GM21423 (cell line): ENCODE data around the gene IL27RA.
A peak's percentile ranks its signal among the peaks of the same experiment; 100 is the strongest.

Source experiments
- ATAC-seq: cut with Tn5 transposase; IDR thresholded peaks from one replicate; pipeline ENCODE4 v1.9.1; 2021; ENCODE audit warnings: mild to moderate bottlenecking, moderate library complexity; ENCODE audit not compliant: unreplicated experiment

IL27RA gene

DNA sequence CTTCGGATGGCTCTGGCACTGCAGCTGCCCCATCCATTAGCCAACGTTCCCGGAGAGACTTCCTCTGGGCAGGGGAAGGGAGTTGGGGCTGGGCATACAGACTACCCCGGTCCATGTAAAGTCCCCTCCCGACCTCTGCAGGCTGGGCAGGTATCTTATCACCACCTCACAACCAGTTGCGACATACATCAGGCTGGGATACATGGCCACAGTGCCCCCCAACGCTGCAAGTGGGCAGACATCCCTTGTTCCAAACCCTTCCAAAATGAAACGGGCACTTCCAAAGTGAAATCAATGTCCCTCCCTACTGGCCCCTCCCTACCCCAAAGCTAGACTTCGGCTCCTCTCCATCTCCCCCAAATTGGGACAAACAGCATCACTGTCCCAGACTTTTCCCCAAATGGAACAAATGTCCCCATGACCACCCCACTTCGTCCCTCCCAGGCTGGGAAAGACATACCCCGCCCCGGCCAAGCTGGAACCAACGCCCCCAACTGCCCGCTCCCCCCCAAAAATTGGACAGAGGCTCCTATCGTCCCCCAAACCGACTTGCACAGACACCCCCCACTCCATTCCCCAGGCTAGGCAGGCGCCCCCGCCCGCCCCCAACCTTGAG lies 25.3 kb downstream of the IL27RA start:
- ATAC-seq = no peak

DNA sequence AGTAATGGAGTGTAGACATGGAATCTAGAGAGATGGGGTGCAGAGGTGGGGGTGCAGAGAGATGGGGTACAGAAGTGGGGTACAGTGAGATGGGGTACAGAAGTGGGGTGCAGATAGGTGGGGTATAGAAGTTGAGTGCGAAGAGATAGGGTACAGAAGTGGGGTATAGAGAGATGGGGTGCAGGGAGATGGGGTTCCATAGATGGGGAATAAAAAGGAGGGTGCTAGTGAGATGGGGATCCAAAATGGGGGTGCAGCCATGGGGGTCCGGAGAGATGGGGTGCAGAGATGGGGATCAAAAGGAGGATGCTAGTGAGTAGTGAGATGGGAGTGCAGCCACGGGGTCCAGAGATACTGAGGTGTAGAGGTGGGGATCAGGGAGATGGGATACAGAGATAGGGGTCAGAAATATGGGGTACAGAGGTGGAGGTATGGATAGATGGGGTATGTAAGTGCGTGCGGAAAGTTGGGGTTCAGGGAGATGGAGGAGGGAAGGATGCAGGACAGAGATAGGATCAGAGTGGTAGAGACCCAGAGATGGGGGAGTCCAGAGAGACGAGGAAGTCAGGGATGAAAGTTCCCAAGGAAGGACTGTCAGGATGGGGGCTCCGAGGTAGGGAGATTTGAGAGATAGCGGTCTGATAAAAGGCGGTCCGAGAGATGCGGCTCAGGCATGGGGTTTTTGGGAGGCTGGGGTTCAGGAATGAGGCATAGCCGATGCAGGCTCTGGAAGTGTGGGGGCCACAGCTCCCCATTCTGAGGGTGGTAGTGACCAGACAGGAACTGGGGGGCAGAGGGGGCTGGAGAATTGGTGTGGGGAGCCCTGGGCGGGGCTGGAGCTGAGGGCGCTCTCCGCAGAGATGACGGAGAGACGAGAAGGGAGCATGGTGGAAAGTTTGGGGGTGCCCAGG lies 26.9 kb downstream of the IL27RA start:
- ATAC-seq = no peak

DNA sequence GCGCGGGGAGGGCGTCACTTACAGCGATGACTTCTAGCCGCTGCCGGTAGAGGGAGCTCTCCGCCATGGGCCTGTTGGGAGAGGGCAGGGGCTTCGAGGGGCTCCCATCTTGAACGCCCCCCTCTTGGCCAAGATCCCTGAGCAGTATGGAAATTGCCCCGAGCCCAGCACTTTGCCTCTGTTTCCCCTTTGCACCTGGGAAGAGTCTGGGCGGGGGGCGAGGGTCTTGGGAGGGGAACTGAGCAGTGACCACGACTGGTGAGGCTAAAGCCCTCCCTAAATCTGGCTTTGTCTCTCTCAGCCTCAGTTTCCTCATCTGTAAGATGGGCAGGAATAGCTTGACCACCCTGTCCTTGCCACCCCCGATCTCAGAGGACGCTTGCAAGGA lies 27.5 kb downstream of the IL27RA start:
- no peak for ATAC-seq

DNA sequence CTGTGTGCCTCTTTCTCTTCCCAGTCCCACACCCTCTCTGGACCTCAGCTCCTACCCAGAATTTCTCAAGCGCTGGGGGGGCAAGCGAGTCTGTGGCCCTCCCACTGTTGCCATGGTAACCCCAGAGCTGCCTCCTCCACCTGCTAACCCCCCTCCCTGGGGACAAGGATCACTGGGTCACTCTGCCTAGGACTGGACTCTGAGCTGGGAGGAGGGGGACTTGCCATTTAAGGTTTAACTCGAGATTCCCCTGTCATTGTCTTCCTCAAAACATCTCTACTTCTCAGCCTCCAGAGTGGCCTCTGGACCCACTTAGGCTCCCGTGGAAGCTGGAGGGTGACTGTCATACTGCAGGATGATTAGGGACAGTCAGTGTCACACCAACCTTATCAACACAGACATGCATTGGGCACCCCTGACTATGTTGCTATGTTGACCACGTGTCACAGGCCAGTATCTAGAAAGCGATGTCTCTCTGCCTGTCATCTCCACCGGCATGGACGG lies 28.1 kb downstream of the IL27RA start:
- no peak for ATAC-seq

DNA sequence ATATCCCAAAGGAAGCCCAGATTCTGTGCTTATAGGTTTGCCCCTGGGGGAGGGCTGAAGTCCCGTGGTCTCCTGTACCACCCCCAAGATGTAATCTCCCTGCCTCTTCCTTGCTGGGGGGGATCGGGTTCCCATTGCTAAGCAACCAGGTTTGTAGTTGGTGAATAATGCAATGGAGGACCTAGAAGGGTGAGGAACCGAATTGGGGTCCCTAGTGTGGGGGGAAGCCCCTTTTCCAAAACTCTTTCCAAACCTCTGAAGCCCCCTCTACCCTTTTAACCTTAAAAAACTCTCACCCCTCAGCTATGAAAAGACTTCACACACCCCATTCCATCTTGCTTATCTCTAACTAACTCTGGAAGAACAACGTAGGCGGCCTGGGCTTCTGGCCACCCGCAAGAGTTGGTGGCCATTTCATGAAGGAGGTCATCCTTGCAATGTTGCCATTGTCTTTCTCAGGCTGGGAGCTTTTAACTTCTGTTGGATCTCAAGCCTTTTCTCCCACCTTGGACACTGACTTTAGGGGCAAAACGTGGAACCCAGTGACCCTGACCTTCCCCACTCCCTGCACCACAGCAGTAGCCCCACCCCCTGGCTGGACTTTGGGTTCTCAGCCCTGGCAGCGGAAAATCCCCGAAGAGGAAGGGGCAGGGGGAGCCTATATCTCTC lies 29.7 kb downstream of the IL27RA start:
- no peak for ATAC-seq

DNA sequence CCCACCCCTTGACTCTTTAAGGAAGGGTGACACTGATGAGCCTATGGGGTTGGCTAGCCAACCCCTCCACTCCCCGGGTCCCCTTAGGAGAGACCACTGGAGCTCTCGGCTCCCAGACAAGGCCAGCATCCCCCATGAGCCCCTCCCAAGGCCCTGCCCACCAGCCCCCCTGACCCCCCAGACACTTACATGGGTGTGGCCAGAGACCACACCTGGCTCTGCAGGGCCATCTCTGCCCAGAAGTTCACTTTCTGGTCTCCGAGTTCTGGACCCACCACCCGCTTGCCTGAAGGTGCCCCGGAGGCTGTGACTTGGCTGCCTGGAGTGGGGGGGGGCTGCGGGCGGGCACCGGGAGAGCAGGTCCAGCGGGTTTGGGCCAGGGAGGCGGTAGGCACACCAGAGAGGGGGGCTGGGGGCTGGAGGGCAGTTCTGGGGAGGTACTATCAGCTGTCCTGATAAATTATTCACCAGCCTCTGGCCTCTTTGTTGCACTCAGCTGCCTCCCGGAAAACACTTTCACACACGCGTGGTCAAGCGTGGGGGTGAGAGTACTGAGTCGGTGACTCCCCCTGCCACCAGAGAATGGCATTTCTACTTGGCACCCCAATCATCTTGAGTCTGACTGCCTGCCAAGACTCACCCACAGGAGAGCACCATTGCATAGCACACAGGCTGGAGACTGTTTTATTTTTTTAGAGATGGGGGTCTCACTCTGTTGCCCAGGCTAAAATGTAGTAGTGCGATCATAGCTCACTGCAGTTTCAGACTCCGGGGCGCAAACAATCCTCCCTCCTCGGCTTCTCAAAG lies 30.4 kb downstream of the IL27RA start, which contains the start of gene PALM3:
Gene PALM3 (minus strand): TSS at position 326 of the 807 bp plus-strand sequence. CDS start 96 bp downstream, at position 230.
- ATAC-seq = no peak

DNA sequence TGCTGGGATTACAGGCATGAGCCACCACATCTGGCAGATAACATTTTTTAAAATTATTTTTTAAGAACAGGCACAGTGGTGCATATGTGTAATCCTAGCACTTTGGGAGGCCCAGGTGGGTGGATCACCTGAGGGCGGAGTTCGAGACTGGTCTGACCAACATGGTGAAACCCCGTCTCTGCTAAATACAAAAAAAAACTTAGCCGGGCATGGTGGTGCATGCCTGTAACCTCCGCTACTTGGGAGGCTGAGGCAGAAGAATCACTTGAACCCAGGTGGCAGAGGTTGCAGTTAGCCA lies 30.9 kb downstream of the IL27RA start:
- ATAC-seq = no peak

DNA sequence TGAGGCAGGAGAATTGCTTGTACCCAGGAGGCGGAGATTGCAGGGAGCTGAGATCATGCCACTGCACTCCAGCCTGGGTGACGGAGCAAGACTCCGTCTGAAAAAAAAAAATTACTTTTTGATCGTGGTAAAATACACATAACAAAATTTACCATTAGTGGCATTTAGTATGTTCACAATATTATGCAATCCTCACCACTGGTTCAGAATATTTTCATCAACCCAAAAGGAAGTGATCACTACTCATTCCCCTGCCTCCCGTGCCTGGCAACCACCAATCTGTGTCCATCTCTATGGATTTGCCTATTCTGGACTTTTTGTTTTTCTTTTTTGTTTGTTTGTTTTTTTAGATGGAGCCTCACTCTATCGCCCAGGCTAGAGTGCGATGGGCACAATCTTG lies 31.5 kb downstream of the IL27RA start:
- ATAC-seq = no peak

DNA sequence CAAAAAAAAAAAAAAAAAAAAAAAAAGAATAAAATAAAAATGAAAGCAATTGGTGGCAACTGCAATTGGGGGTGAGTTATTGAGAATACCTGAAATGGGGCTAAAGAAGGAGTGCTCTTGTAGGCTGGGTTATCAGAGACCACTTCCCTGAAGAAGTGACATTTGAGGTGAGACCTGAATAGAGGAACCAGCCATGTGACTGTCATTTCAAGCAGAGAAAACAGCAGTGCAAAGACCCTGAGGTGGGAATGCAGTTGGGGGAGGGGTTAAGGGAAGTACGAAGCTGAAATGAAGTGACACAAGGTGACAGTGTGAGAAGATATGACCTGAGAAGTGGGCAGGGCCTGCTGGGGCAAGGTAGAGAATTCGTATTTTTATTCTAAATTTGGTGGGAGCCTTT lies 34.6 kb downstream of the IL27RA start:
- ATAC-seq = no peak

DNA sequence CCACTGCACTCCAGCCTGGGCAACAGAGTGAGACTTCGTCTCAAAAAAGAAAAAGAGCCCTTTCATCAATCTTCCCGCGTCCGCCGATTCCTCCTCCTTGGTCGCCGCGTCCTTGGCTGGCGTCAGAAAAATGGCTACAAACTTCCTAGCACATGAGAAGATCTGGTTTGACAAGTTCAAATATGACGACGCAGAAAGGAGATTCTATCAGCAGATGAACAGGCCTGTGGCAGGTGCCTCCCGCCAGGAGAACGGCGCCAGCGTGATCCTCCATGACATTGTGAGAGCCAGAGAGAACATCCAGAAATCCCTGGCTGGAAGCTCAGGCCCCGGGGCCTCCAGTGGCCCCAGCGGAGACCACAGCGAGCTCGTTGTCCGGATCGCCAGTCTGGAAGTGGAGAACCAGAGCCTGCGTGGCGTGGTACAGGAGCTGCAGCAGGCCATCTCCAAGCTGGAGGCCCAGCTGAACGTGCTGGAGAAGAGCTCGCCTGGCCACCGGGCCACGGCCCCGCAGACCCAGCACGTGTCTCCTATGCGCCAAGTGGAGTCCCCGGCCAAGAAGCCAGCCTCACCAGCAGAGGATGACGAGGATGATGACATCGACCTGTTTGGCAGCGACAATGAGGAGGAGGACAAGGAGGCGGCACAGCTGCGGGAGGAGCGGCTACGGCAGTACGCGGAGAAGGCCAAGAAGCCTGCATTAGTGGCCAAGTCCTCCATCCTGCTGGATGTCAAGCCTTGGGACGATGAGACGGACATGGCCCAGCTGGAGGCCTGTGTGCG lies 38.9 kb downstream of the IL27RA start:
- no peak for ATAC-seq

DNA sequence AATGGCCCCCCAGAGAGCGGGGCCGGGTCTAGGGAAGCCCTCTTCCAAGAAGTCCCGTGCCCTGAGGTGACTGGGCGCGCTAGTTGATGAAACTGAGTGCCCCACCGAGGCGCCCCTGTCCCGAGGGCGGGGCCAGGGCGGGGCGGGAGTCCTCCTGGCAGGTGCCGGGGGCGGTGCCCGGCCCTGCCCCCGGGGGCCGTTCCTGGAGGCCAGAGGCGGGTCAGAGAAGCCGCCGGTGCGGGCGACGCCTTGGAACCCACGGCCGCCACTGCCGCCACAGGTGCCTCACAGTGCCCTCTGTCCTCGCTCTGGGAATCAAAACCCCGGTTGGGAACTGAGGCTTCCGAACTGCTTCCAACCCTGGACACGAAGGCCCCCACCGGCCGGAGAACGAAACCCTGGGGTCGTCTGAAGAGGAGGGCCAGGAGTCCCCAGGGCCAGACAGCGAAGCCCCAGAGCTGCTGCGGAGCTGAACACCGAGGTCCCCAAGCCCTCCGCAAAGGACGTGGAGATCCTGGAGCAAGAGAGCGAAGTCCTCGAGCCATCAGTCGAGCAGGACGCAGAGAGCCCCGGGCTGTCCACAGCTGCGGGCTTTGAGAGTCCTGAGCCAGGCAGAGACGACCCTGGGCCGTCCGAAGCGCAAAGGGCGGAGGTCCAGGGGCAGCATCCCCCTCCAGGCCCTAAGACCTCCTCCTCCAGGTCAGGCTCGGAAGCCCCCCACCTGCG lies 41.1 kb downstream of the IL27RA start, which contains the start of gene MISP3:
Gene MISP3 (plus strand): TSS at position 252 of the 726 bp plus-strand sequence. CDS start 524 bp downstream, outside the sequence.
- no peak for ATAC-seq

DNA sequence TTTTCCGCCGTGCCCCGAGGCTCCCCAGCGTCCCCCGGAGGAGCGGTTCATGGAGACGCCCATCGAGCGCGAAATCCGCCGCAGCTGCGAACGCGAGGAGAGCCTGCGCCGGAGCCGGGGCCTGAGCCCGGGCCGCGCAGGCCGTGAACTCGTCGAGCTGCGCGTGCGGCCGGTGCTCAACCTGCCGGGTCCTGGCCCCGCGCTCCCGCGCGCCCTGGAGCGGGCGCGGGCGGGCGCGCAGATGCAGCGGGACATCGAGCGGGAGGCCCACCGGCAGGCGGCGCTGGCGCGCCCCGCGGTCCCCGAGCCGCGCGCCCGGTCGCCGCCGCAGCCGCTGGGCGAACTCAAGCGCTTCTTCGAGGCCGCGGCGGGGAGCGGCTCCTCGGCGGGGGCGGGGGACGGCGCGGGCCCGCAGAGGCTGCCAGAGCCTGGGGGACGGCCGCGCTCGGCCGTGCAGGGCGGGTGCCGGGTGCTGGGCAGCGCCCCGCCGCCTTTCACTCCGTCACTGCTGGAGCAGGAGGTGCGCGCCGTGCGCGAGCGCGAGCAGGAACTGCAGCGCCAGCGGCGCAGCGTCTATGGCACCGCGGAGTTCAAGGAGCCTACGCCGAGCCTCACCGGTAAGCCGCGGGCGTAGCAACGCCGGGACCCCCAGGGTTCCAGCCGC lies 41.8 kb downstream of the IL27RA start:
- ATAC-seq = peak; percentile 44

DNA sequence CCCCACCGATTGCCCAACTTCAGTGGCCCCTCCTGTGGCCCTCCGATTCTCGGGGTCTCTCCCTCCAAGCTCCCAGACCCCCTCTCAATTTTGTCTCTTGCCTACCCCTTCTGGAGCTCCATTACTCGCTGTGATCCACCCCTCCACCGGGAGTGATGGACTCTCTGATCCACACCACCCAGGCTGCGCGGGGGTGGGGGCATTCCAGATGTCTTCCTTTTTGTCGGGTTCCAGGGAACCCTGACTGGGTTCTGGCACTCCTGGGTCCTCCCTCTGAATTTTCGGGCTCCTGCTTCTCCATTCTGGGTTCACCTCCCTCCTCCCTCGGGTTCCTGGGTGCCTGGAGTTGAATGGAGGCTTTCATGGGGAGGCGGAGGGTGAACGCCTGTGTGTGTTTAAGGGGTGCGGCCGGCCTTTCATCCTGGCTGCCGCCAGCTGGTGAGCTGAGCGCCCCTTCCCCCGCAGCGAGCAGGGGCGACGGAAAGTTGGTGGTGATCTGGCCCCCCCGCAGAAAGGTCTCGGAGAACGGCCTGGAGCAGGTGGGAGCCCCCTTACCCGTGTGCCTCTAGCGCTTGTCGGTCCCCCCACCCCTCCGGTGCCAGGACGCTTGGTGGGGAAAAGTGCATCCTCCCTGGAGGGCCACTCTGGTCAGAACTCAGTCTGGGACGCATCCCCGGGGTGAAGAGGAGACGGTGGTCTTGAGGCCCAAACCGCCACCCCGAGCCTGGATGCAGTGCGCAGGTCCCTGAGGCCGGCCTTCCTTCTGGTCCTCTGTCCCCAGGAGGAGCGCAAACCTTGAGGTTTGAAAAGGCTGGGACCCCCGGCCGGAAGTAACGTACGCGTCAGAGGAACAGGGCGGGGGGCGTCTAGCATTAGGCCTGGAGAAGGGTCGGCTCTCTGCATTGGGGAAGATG lies 42.6 kb downstream of the IL27RA start:
- ATAC-seq = no peak

DNA sequence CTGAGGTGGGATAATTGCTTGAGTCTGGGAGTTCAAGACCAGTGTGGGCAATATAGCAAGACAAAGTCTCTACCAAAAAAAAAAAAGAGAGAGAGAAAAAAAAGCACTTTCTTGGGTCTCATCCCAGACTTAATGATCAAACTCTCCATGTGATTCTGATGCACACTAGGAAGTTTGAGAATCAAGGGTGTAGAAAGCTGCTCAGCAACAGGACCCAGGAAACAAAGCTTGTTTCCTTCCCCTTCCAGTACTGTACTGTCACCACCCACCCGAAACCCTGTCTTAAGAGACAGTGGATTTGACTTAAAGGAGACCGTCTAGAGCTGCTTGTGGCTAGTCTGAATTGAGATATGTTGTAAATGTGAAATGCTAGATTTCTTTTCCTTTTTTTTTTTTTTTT lies 46.8 kb downstream of the IL27RA start:
- no peak for ATAC-seq

DNA sequence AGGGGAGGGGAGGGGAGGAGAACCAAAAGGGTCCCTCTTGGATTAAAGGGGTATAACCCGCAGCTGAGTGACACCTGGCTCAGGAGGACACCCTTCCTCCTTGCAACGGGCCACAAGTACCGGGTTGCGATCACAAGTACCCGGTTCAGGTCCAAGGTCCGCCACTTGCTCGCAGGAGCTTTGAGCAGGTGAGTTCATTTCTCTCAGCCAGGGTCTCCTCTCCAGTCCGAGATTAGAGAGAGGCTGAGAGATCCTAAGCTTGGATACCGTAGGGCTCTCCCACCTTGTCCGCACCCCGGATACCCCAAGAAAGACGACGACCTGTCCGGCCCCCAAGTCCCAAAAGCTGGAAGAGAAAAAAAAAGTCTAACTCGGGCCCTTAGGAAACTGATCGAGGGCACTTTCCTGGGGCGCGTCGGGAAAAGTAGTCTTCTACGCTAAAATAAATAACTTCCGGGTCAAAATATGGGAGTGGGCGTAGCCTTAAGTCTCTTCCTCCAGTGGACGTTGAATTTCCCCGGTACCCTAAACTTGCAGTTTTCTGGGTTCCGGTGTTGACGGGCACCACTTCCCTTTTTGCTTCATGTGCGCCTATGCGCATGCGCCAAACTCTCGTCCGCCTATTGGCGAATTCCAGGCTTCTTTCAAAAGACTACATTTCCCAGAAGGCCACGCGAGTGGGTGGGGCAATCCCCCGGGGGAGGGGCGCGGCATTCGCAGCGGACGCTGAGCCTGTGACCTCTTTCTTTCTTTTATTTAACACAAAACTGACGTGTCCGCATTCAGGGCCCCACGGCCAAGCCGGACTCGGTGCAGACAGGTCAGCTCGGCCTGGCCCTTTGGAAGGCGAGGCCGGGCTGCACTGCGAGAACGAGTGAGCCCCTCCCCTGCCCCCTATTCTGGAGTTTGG lies 49.6 kb downstream of the IL27RA start:
- ATAC-seq = peak; percentile 86

DNA sequence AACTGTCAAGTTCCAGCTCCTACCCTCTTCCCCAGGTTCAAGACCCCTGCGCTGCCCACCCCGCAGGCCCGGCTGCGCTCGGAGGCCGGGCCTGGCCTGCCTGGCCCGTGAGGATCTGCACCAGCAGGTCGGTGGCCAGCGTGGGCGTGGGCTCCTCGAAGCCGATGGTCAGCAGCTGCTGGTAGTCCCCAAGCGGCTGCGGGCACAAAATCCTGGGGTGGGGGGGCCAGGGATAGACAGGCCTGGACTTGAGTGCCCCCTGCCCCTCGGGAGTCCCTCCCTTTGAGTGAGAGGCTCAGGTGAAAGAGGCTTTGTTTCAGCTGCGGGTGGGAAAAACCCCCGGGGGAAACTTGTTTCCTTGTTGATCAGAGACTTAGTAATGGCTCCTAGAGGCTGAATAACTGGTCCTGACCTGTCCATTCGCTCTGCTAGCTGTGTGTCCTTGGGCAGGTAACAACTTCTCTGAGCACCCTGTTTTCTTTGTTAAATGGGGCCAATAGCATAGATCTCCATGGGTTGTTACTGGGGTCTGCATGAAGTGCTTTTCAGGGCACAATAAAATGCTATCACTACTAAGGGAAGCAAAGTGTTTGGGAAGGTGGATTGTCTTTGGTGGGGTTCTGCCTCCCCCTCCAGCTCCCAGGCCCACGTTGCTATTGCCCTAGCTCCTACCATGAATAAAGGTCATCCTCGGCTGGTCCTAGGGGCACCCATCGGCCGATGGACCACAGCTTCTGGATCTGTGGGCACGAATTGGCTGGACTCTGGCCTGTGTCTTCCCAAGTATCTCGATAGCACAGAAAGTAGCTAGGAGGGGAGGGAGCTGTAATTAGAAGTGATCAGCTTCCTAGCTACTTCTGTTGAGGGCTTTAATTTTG lies 50.5 kb downstream of the IL27RA start:
- peak; percentile 14 for ATAC-seq
